ENCODE measurements around the gene SUPT20HL2.

- TF ChIP-seq EZH2phosphoT487 (IDR thresholded peaks at IDR 0.05; ENCODE audit: insufficient read depth, low read depth) = no peak
- TF ChIP-seq EZH2 (IDR thresholded peaks at IDR 0.05; ENCODE audit: insufficient read depth, poor library complexity, severe bottlenecking) = no peak
These were observed at the start of gene SUPT20HL2 for GRCh38 chrX:24314019-24314635.

Data from GM23248 (cell line).